Type B pancreatic cell (in vitro differentiated cells): Measurements from ENCODE around the gene BRD7. TPM values are rescaled to one million over a fixed set of nuclear protein-coding genes. Genes with fewer than 3 reads are reported as not detected.
A peak's percentile ranks its signal among the peaks of the same experiment; 100 is the strongest.

Experiments used
- DNase-seq: peaks from one replicate; pipeline ENCODE4 v3.0.0; 2021; ENCODE audit warnings: mixed read lengths; ENCODE audit not compliant: unreplicated experiment; ENCODE audit errors: extremely low spot score
- H3K27ac Mint-ChIP-seq: 2 replicates; pipeline ENCODE4 v1.8.0; 2021; ENCODE audit warnings: mild to moderate bottlenecking, mixed read lengths
- H3K27me3 Mint-ChIP-seq: 2 replicates; pipeline ENCODE4 v1.8.0; 2021; ENCODE audit warnings: mixed read lengths
- H3K36me3 Mint-ChIP-seq: 2 replicates; pipeline ENCODE4 v1.8.0; 2021; ENCODE audit warnings: mixed read lengths
- H3K4me1 Mint-ChIP-seq: one replicate; pipeline ENCODE4 v1.8.0; 2021; ENCODE audit warnings: mixed read lengths; ENCODE audit not compliant: unreplicated experiment
- H3K4me3 Mint-ChIP-seq: 2 replicates; pipeline ENCODE4 v1.8.0; 2021; ENCODE audit warnings: mild to moderate bottlenecking, mixed read lengths
- H3K9me3 Mint-ChIP-seq: 2 replicates; pipeline ENCODE4 v1.8.0; 2021; ENCODE audit warnings: mixed read lengths
- CTCF ChIP-seq: fragments of 200-600 bp; sonication (generic); conservative IDR thresholded peaks from 2 replicates; pipeline ENCODE4 v1.5.0; 2021; ENCODE audit warnings: antibody characterized with exemption, mild to moderate bottlenecking
- total RNA-seq: library from RNA; stranded (reverse); gene quantifications from 2 replicates; pipeline ENCODE4 v1.2.1, GENCODE V29; 2021; ENCODE audit warnings: low replicate concordance

The BRD7 gene
- total RNA-seq, 1 donor from 2014 or later, result 98.2 TPM

DNA sequence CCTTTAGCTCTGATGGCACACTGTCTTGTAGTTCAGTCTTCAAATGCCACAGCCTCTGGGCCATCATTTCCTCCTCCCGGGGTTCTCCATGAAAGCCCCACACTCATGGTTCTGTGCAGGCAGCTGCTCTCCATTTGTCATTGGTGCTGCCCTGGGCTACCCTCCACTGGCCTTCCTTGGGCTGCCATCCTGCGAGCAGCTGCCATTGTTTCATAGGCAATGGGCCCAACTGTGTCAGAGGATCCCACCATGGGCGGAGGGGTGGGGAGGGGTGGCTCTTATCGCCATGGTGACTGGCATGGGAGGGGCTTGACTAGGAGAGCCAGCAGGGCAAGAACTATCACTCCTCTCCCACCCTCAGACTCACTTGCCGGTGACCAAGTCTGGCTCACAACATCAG lies 38.6 kb upstream of the BRD7 start:
- H3K36me3 Mint-ChIP-seq, result peaks cover 5% of the 10 kb centered on the region
- peaks cover 4% of the 10 kb centered on the region for H3K9me3 Mint-ChIP-seq
- peaks cover 19% of the 10 kb centered on the region for H3K4me1 Mint-ChIP-seq
- TF ChIP-seq CTCF, result no peak
- H3K4me3 Mint-ChIP-seq, result no peak overlapping the region
- no peak for DNase-seq
- H3K27ac Mint-ChIP-seq, result no peak overlapping the region
- H3K27me3 Mint-ChIP-seq, result no peaks in the 10 kb centered on the region

DNA sequence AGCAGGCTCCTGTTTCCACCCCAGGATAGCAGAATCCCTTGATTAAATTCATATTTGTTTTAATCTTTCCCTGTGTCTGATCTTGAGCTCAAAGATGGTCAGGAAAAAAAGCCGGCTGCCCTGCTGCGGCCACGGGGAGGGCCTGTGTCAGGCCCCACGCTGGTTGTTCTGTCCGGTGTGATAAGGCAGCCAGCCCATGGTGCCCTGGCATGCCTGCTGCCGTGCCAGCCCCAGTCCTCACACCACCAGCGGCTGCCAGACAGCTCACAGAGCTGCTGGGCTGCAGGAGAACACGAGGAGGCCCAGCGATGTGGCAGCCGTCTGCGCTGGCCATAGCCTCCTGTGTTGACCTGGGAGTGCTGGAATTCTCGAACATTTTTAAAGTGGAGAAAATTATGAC lies 34.7 kb upstream of the BRD7 start:
- no peak for TF ChIP-seq CTCF
- Mint-ChIP-seq H3K9me3 (no peaks in the 10 kb centered on the region), H3K36me3 (no peaks in the 10 kb centered on the region), H3K27me3 (no peaks in the 10 kb centered on the region), H3K4me1 (peaks cover 22% of the 10 kb centered on the region), H3K27ac (no peak overlapping the region), H3K4me3 (no peak overlapping the region)
- no peak for DNase-seq

DNA sequence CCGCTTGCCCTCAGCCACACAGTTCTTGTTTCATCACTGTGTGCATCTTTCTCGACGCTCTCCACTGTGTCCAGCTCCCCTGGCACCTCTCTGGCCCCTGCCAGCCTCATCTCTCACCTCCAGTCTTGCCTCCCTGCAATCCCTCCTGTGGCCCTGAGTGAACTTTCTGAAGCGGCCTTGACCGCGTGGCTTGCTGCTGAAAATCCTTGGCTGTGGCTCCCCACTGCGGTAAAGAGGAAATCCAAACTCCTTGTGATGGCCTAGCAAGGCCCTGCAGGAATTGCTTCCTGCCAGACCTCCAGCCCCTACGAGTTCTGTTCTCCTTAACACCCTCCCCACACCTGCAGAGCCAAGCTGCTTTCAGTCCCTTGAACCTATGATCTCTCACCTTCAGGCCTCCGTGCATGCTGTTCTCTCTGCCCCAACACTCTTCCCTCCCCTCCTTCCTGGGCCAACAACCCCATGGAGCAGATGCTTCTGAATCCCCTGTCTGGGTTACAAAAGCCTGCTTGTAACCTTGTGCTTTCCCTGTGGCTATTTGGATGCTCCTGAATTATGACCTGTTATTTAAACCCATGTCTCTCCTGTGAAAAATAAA lies 33.6 kb upstream of the BRD7 start:
- Mint-ChIP-seq H3K27ac (no peak overlapping the region), H3K4me3 (no peak overlapping the region), H3K9me3 (no peaks in the 10 kb centered on the region), H3K36me3 (no peaks in the 10 kb centered on the region), H3K4me1 (peaks cover 15% of the 10 kb centered on the region), H3K27me3 (no peaks in the 10 kb centered on the region)
- TF ChIP-seq CTCF, result no peak
- no peak for DNase-seq

DNA sequence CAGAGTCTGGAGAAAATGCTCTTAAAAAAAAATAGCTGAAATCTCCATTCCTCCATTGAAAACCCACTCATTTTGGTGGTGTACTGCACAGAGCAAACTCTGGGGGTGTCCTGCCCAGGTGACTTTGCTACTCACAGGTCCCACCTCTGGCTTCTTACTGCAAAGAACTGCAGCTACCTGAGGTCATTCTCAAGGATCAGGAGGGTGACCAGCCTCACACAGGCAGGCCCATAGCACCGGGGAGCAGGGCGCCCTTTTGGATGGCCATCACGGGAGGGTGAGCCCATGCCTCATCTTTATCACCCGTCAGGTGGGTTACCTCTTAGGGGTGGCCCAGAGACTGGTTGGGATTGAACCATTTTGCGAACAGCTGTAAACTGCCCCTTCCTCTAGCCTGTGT lies 32.6 kb upstream of the BRD7 start:
- Mint-ChIP-seq H3K36me3 (no peaks in the 10 kb centered on the region), H3K27me3 (no peaks in the 10 kb centered on the region), H3K27ac (peak overlapping the region; percentile 20), H3K4me3 (no peak overlapping the region), H3K4me1 (peaks cover 21% of the 10 kb centered on the region), H3K9me3 (no peaks in the 10 kb centered on the region)
- peak; percentile 55 for DNase-seq
- TF ChIP-seq CTCF, result no peak

DNA sequence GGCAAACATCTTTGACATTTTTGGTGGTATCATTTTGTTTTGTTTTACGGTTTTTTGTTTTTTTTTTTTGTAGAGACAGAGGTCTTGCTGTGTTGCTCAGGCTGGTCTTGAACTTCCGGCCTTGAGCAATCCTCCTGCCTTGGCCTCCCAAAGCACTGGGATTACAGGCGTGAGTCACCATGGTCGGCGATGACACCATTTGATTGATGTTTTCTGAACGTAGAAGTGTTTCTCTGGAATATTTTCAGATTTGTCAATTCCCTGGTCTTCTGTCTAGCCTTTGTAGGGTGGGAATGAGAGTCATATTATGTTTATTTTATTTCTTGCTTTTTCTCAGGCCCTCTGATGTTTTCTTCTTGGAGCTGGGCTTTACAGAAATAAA lies 32.2 kb upstream of the BRD7 start:
- Mint-ChIP-seq H3K27ac (no peak overlapping the region), H3K36me3 (no peaks in the 10 kb centered on the region), H3K4me3 (no peak overlapping the region), H3K9me3 (no peaks in the 10 kb centered on the region), H3K27me3 (no peaks in the 10 kb centered on the region), H3K4me1 (peaks cover 23% of the 10 kb centered on the region)
- no peak for DNase-seq
- TF ChIP-seq CTCF, result no peak
